Activated CD4-positive, alpha-beta T cell treated with anti-CD3 and anti-CD28 coated beads, Interleukin-2, amount 50 U/mL, for 48 hours (primary cell): ENCODE data around the gene JMJD8.

ENCODE experiments used
- DNase-seq, 2 experiments: peaks; one replicate each; pipeline ENCODE4 v3.0.0-alpha.2; 2020

Gene JMJD8

DNA sequence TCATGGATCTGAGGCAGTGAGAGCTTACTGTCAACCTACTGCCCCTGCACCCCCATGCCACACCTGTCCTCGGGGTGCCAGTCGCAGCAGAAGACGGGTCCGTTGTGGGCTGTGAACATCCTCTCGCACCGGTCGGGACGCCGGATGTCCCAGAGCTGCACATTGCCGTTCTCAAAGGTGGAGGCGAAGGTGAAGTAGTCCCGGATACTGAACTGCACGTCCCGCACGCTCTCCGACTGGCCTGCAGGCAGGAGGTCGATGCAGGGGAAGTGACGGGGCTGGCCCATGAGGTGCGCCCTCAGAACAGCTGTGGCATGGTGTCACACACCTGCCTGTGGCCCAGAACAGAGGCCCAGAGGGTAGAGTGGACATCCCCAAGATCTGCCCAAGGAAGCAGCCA, 3.4 kb upstream of the JMJD8 start:
- DNase-seq: no peak

GRCh38 chr16:686459-687260, 2.5 kb upstream of the JMJD8 start:
- no peak for DNase-seq

DNA sequence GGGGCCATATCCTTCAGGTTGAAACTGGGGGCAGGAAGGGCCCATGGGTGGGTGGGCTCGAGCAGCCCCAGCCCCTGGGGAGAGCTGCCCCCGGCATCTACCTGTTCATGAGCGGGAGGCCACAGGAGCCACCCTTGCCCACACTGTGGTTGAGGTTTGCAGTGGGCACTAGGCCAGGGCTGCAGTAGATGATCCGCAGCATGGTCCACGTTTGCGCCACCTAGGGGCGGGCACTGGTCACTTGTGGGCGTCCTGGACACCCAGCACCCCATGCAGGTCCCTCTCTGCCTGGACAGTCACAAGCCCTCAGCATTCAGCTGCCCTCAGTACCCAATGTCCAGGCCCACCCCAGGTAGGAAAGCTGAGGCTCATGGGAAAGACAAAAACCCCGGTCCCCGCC, 1.8 kb upstream of the JMJD8 start:
- DNase-seq: no peak

- no peak for DNase-seq
Measured at GRCh38 chr16:684961-685696, 995 bp upstream of the JMJD8 start.

- DNase-seq: peak; percentile 32 to 35
Measured at GRCh38 chr16:683396-684070, 601 bp downstream of the JMJD8 start.

- DNase-seq: no peak
Measured at GRCh38 chr16:682493-683395, 1.4 kb downstream of the JMJD8 start.

DNA sequence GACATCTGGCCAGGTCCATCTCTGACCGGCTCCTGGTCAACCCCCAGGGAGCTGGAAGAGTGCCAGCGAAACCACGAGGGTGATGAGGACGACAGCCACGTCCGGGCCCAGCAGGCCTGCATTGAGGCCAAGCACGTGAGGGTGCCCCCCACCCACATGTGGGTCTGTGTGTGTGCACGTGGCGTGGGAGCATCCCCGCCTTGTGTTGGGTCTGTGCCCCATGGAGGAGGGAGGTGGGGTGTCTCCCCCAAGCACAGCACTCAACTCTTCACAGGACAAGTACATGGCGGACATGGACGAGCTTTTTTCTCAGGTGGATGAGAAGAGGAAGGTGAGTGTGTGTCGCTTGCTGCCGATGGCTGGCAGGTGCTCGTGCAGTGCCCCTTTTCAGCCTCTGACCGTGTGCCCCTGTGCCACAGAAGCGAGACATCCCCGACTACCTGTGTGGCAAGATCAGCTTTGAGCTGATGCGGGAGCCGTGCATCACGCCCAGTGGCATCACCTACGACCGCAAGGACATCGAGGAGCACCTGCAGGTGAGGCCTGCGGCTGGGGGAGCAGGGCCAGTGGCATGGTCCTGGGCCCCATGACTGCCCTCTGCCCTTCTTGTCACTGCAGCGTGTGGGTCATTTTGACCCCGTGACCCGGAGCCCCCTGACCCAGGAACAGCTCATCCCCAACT, 2.2 kb downstream of the JMJD8 start:
- DNase-seq: no peak

- DNase-seq: peak in 1 of 2 experiments; percentile 30
Measured at GRCh38 chr16:680967-681745, 3.0 kb downstream of the JMJD8 start.

- DNase-seq: no peak
Measured at GRCh38 chr16:680625-680945, 3.5 kb downstream of the JMJD8 start.

GRCh38 chr16:679814-680624, 4.1 kb downstream of the JMJD8 start, which contains the start of gene STUB1:
STUB1 (plus strand) TSS chr16:680410; CDS start chr16:680526, 116 bp downstream.
- peak; percentile 89 to 91 for DNase-seq

GRCh38 chr16:678858-679813, 5.0 kb downstream of the JMJD8 start:
- DNase-seq: peak; percentile 62 to 66

DNA sequence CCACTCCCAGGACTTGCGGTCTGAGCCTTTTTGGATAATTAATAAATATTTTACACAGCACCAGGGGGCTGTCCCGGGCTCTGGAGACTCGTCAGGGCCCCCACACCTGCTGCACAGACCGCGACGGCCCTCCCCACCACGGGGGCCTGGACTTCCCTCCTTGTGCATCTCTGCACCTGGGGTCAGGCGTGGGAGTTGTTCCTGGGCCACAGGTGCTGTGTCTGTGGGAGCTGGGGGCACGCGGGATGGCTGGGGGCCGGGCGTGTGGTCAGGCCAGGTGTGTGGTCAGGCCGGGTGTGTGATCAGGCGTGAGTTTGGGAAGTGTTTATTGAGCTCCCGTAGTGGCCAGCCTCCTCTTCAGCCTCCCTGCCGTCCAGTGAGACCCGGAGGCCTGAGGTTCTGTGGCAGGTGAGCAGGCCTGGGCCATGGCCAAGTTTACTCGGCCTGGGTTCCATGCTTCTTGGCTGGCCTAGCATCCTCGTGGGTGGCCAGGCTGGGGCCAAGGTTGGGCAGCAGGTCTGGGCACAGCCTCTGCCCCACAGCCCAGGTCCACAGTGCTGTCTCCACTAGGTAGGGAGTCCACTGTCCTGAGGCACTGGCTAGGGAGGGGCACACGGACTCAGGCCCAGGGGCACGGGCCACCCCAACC, 5.8 kb downstream of the JMJD8 start:
- DNase-seq: no peak

DNA sequence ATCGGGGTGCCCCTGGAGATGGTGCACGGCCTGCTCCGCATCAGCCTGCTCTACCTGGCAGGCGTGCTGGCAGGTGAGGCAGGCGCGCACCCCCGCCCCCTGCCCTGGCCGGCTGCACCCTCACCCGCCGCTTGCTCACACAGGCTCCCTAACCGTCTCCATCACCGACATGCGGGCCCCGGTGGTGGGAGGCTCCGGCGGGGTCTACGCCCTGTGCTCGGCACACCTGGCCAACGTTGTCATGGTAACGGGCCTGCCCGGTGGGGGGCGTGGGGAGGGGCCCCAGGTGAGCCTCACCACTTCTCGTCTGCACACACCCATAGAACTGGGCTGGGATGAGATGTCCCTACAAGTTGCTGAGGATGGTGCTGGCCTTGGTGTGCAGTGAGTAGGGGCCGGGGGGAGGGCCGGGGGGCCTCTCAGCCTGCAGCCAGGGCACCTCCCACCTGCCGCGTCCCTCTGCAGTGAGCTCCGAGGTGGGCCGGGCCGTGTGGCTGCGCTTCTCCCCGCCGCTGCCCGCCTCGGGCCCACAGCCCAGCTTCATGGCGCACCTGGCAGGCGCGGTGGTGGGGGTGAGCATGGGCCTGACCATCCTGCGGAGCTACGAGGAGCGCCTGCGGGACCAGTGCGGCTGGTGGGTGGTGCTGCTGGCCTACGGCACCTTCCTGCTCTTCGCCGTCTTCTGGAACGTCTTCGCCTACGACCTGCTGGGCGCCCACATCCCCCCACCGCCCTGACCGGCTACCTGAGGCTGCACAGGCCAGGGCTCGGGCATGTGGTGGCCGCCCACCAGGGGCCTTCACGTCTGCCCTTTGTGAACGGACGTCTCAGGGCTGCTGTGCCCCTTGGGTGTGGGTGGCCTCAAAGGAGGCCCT, 6.6 kb downstream of the JMJD8 start:
- no peak for DNase-seq

DNA sequence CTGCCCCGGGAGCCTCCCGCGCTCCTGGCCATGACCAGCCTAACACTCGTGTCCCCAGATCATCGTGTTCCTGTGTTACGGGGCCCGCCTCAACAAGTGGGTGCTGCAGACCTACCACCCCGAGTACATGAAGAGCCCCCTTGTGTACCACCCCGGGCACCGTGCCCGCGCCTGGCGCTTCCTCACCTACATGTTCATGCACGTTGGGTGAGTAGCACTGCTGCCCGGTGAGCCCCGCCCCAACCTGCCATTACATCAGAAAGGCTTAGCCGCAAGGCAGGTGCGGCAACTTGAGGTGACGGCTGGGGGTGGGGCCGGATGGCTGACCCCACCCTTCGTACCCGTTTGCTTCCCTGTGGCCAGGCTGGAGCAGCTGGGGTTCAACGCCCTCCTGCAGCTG, 7.2 kb downstream of the JMJD8 start:
- DNase-seq: no peak

DNA sequence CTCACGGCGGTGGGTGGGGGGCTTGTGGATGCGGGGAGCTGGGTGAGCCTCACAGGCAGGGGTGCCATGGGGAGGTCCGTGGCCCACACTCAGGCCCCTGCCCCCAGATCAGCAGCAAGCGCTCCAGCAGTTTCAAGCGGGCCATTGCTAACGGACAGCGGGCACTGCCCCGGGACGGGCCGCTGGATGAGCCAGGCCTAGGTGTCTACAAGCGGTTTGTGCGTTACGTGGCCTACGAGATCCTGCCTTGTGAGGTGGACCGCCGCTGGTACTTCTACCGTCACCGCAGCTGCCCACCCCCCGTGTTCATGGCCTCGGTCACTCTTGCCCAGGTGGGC, 7.6 kb downstream of the JMJD8 start:
- no peak for DNase-seq

GRCh38 chr16:675884-676564, 8.1 kb downstream of the JMJD8 start:
- DNase-seq: no peak
